GM21360 (cell line): ENCODE results near the gene PLA2G2F.

Source experiments
- ATAC-seq: cut with Tn5 transposase; IDR thresholded peaks from one replicate; pipeline ENCODE4 v1.9.1; 2021; ENCODE audit warnings: mild to moderate bottlenecking, moderate library complexity; ENCODE audit not compliant: unreplicated experiment

PLA2G2F gene

GRCh38 chr1:20168564-20169491, 29.7 kb downstream of the PLA2G2F start:
- ATAC-seq: no peak

DNA sequence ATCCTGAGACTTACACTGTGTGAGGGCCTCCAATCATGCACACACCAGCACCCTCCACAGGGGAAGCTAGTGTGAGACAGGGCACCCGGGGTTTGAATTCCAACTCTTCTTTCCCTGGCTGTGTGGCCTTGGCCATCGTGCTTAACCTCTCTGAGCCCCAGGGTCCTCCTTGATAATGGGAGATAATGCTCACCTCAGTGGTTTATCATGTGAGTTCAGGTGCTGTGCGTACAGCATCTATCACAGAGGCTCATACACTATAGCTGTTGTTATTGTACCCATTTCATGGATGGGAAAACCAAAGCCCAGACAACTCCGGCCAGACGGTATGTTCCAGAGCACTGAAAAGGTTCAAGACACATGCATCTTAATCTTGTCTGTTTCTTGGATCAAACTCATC, 30.8 kb downstream of the PLA2G2F start:
- ATAC-seq: no peak

DNA sequence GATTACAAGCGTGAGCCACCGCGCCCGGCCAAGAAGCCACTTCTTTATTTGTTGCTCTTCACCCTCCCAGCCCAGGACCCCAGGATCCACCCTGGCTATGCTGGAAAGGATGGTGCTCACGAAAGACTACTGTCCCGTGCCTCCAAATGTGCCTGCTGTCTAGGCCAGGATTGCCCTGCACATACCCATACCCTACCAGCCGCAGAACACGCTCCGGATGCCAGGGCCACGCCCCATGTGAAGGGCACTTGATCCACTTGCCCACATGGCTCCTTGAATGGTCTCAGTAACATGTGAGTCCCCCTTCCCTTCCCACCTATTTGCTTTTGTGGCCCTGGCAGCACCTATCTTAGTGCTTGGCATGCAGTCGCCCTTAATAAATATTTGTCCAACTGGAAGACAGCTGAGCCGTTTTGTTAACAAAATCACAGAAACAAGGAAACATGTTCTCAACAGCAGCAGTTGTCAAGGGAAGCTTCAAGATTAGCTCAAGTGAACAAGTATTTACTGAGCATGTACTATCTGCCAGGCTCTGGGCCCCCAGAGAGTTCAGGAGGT, 33.0 kb downstream of the PLA2G2F start:
- ATAC-seq: no peak

GRCh38 chr1:20174937-20175666, 36.0 kb downstream of the PLA2G2F start:
- no peak for ATAC-seq

DNA sequence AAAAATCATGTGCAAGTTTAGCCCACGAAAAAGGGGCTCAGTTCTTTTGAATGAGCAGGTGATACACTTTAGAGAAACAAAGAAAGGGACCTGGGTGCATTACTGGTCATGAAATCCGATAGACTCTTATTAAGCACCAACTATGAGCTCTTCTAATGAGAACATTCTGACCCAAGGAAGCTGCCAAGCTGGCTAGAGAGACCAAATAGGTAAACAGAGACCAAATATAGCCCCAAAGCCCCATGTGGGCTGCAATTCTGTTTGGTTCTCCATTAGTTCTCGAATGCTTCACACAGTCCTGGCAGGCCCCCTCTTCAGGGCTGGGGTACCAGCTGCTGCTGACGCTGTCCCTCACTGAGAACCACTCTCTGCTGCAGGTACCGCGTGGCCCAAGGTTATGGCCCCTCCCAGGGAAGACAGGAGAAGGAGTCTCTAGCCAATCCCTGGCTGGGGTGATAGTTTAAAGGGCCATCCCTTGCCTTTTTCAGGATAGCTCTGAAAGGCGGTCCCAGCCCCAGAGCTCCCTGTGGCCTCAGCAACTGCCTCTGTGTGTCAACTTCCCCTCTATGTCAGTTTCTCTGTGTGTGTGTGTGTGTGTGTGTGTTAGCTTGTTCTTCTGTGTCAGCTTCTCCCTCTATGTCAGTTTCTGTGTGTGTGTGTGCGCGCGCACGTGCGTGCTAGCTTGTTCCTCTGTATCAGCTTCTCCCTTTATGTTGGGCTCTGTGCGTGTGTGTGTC, 39.7 kb downstream of the PLA2G2F start:
- ATAC-seq: no peak

GRCh38 chr1:20179371-20180128, 40.4 kb downstream of the PLA2G2F start:
- no peak for ATAC-seq

GRCh38 chr1:20180129-20180843, 41.2 kb downstream of the PLA2G2F start:
- ATAC-seq: no peak

GRCh38 chr1:20180844-20181207, 41.7 kb downstream of the PLA2G2F start:
- no peak for ATAC-seq

DNA sequence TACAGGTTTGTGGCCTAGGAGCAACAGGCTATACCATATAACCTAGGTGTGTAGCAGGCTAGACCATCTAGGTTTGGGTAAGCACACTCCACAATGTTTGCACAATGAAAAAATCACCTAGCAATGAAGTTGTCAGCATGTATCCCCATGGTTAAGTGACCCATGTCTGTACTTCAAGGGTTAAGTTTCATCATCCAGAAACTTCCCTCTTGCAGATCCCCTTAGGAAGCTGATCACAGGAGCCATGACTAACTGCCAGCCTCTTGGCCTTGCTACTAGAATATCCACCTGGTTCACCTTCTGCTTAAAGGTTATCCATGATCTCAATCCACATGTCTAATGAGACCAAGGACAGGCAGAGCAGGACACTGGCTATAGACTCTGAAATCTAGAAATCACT, 43.3 kb downstream of the PLA2G2F start:
- no peak for ATAC-seq

- ATAC-seq: no peak
Measured at GRCh38 chr1:20183035-20183434, 43.9 kb downstream of the PLA2G2F start.

- no peak for ATAC-seq
Measured at GRCh38 chr1:20183616-20184271, 44.6 kb downstream of the PLA2G2F start.

DNA sequence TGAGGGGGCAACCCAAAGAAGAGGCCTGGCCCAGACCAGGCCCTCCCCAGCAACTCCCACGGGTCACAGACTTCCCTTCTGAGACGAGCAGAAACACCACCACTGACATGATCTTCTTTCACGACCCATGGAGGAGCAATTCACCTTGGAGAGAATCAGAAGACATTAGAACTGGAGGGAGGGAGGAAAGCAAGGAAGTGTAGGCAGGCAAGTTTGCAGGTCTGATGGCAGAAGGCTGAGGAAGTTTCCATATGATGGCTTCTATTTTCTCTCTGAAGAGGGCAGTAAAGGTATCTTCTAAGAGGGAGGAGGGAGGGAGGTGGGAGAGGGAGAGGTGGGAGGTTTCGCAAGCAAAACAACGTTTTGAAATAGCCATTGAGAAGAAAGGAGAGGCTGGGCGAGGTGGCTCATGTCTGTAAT, 45.4 kb downstream of the PLA2G2F start:
- no peak for ATAC-seq

- no peak for ATAC-seq
Measured at GRCh38 chr1:20184997-20185833, 46.1 kb downstream of the PLA2G2F start.

DNA sequence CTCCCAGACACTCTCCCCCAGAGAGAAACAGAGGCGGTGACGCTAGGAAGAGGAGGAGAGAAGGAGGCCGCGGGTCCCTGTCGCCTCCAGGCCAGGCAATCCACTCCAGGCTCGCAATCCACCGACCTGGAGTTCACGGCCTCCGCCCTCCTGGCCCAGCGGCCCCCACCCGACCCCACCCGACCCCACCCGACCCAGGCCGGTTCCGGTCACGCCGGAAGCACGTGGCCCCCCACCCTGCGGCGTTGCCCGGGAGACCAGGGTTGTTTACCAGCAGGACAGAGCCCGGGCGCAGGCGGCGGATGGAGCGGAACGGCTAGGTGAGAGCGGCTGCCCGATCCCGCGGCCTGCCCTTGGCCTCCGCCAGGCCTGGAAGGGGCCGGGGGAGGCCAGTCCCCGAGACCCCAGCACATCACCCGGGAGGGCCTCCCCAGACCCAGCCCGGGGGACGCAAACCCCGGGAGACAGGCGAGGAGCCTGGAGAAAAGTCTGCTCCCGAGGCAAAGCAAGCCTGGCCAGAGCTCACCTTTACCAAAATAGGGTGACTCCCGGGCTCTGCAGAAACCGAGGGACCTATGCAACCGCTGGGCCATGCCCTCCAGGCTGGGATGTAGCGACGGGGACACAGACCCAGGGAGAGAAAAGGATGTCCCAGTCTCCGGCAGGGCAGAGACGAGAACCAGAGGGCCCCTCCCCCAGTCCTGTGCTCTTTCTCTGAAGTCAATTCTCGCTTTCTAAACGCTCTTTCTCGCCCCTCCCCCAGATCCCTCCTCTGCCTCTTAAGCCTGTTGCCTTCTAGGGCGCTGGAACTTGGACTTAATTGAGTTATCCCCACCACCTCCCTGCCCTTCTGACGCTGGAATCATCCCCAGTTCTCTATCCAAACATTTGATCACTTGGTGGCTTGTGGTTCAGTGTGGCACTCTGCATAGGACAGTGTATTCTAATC, 47.0 kb downstream of the PLA2G2F start, which contains the start of the genes PLA2G2C and UBXN10:
PLA2G2C (minus strand) TSS at position 685 of the 949 bp plus-strand sequence. CDS start 9,155 bp downstream, outside the sequence.
UBXN10 (plus strand) TSS at position 263 of the 949 bp plus-strand sequence. CDS start 4,466 bp downstream, outside the sequence.
- no peak for ATAC-seq

GRCh38 chr1:20187103-20187812, 48.1 kb downstream of the PLA2G2F start:
- no peak for ATAC-seq

GRCh38 chr1:20187813-20188454, 48.8 kb downstream of the PLA2G2F start:
- ATAC-seq: no peak
